MM.1S (cell line): Measurements from ENCODE around the gene HAND1.

Experiments
- DNase-seq: peaks from one replicate; pipeline ENCODE4 v3.0.0-alpha.2; 2015
- H2AFZ ChIP-seq: fragments of 300-600 bp; sonication (generic); 2 replicates; pipeline ENCODE4 v1.6.0; 2016; ENCODE audit warnings: antibody characterized with exemption, low read length
- H3F3A ChIP-seq: fragments of 300-600 bp; sonication (generic); 2 replicates; pipeline ENCODE4 v1.6.1; 2016; ENCODE audit warnings: mild to moderate bottlenecking, antibody characterized with exemption, low read length, moderate library complexity, mixed read lengths; ENCODE audit not compliant: insufficient read depth
- H3K27ac ChIP-seq: fragments of 300-600 bp; sonication (generic); 2 replicates; pipeline ENCODE4 v1.5.1; 2016; ENCODE audit warnings: mild to moderate bottlenecking, low read length
- H3K27me3 ChIP-seq: fragments of 300-600 bp; sonication (generic); replicated peaks from 2 replicates; pipeline ENCODE4 v1.6.0; 2016; ENCODE audit warnings: low read length; ENCODE audit not compliant: insufficient read depth
- H3K36me3 ChIP-seq: fragments of 300-600 bp; sonication (generic); replicated peaks from 2 replicates; pipeline ENCODE4 v1.6.1; 2016; ENCODE audit warnings: mild to moderate bottlenecking, low read length, mixed read lengths; ENCODE audit not compliant: insufficient read depth
- H3K4me1 ChIP-seq: fragments of 300-600 bp; sonication (generic); 2 replicates; pipeline ENCODE4 v1.6.1; 2016; ENCODE audit warnings: low read length, mixed read lengths
- H3K4me2 ChIP-seq: fragments of 300-600 bp; sonication (generic); 2 replicates; pipeline ENCODE4 v1.6.0; 2016; ENCODE audit warnings: low read depth, low read length
- H3K4me3 ChIP-seq: fragments of 300-600 bp; sonication (generic); 2 replicates; pipeline ENCODE4 v1.5.1; 2016; ENCODE audit warnings: low read length, mixed read lengths
- H3K79me2 ChIP-seq: fragments of 300-600 bp; sonication (generic); 2 replicates; pipeline ENCODE4 v1.6.1; 2016; ENCODE audit warnings: mixed run types, low read length, mixed read lengths
- H3K9ac ChIP-seq: fragments of 300-600 bp; sonication (generic); 2 replicates; pipeline ENCODE4 v1.6.1; 2016; ENCODE audit warnings: low read length, mixed read lengths
- H3K9me2 ChIP-seq: fragments of 300-600 bp; sonication (generic); replicated peaks from 2 replicates; pipeline ENCODE4 v1.6.1; 2016; ENCODE audit warnings: mild to moderate bottlenecking, low read length, mixed read lengths; ENCODE audit not compliant: insufficient read depth
- H3K9me3 ChIP-seq: fragments of 300-600 bp; sonication (generic); replicated peaks from 2 replicates; pipeline ENCODE4 v1.6.1; 2016; ENCODE audit warnings: mild to moderate bottlenecking, low read length, mixed read lengths; ENCODE audit not compliant: insufficient read depth
- H4K20me1 ChIP-seq: fragments of 300-600 bp; sonication (generic); 2 replicates; pipeline ENCODE4 v1.6.1; 2016; ENCODE audit warnings: mild to moderate bottlenecking, low read length, moderate library complexity, mixed read lengths; ENCODE audit not compliant: insufficient read depth
- CTCF ChIP-seq: fragments of 300-600 bp; sonication (generic); IDR thresholded peaks from 2 replicates; pipeline ENCODE4 v1.5.1; 2016; ENCODE audit warnings: antibody characterized with exemption, low read length, mixed read lengths
- EZH2 ChIP-seq: fragments of 300-600 bp; sonication (generic); optimal IDR thresholded peaks from 2 replicates; pipeline ENCODE3; 2017; ENCODE audit warnings: low read depth, mild to moderate bottlenecking, antibody characterized with exemption, low read length, mixed read lengths
- EZH2phosphoT487 ChIP-seq: fragments of 300-600 bp; sonication (generic); IDR thresholded peaks from 2 replicates; pipeline ENCODE4 v1.6.1; 2018; ENCODE audit warnings: antibody characterized with exemption, low read length

The HAND1 gene

GRCh38 chr5:154522284-154522683 lies 44.3 kb upstream of the HAND1 start:
- H3K27me3 ChIP-seq: no peaks in the 10 kb centered on the region
- DNase-seq: no peak
- no peak overlapping the region for H3K4me3 ChIP-seq
- H3K9ac ChIP-seq: no peak overlapping the region
- no peak overlapping the region for H3K4me2 ChIP-seq
- H4K20me1 ChIP-seq: no peaks in the 10 kb centered on the region
- no peaks in the 10 kb centered on the region for H3K79me2 ChIP-seq
- no peak for TF ChIP-seq CTCF
- TF ChIP-seq EZH2phosphoT487: no peak
- TF ChIP-seq EZH2: no peak
- no peaks in the 10 kb centered on the region for H3F3A ChIP-seq
- no peak overlapping the region for H2AFZ ChIP-seq
- no peaks in the 10 kb centered on the region for H3K9me3 ChIP-seq
- no peaks in the 10 kb centered on the region for H3K9me2 ChIP-seq
- H3K27ac ChIP-seq: no peak overlapping the region
- H3K36me3 ChIP-seq: no peaks in the 10 kb centered on the region
- no peaks in the 10 kb centered on the region for H3K4me1 ChIP-seq

- Histone ChIP-seq H3K9me3 (no peaks in the 10 kb centered on the region), H3K9me2 (no peaks in the 10 kb centered on the region), H3K27ac (no peak overlapping the region), H2AFZ (no peak overlapping the region), H3F3A (no peaks in the 10 kb centered on the region), H3K4me2 (no peak overlapping the region), H3K9ac (no peak overlapping the region), H4K20me1 (no peaks in the 10 kb centered on the region), H3K4me3 (no peak overlapping the region), H3K4me1 (no peaks in the 10 kb centered on the region), H3K27me3 (no peaks in the 10 kb centered on the region), H3K36me3 (no peaks in the 10 kb centered on the region), H3K79me2 (no peaks in the 10 kb centered on the region)
- DNase-seq: no peak
- no peak for TF ChIP-seq CTCF
- TF ChIP-seq EZH2: no peak
- no peak for TF ChIP-seq EZH2phosphoT487
Measured at GRCh38 chr5:154521756-154522155, 43.7 kb upstream of the HAND1 start.

DNA sequence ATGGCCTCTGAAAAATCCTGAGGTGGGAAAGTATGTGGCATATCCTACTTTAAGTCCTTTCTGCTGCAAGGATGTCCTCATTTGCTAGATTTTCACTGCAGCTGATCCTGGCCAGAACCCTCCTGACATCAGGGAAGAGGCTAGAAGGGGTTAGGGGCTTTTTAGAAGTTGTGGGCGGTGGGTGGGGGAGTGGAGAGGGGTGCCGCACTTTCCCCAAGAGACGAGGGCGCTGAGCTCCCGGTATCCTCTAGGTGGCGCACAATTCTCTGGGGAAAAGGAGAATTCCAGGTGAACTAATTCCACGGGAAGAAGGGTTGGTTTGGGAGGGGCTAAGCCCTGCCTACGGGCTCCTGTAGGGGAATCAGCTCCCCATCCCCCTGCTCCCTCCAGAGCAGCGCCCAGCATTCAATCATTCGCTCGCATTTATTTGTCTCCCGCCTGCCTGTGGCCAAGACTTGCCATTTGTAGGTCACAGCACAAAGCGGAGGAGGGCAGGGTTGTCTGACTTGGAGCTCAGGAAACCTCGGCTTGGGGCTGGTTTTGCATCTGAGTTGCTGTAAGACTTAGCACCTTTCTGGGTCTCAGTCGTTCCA lies 42.9 kb upstream of the HAND1 start:
- Histone ChIP-seq H3K9ac (no peak overlapping the region), H3K9me3 (no peaks in the 10 kb centered on the region), H3K27ac (no peak overlapping the region), H3K4me3 (no peak overlapping the region), H3K4me2 (no peak overlapping the region), H3K79me2 (no peaks in the 10 kb centered on the region), H2AFZ (0 out of 2 replicates have a peak overlapping the region, but pooled peaks have one; percentile 26), H3K36me3 (no peaks in the 10 kb centered on the region), H4K20me1 (no peaks in the 10 kb centered on the region), H3K4me1 (no peaks in the 10 kb centered on the region), H3F3A (no peaks in the 10 kb centered on the region), H3K27me3 (no peaks in the 10 kb centered on the region), H3K9me2 (no peaks in the 10 kb centered on the region)
- no peak for TF ChIP-seq EZH2phosphoT487
- peak; percentile 84 for TF ChIP-seq CTCF
- no peak for DNase-seq
